Suprapubic skin (tissue), 4 donors: ENCODE data around the gene IL3.

Experiments
- POLR2A ChIP-seq, 2 donors: fragments of 450-650 bp; IDR thresholded peaks; one replicate each; pipeline ENCODE4 v1.6.1; 2017; ENCODE audit warnings: antibody characterized with exemption in 2 of 2, mild to moderate bottlenecking in 2 of 2, moderate library complexity in 2 of 2
- POLR2AphosphoS5 ChIP-seq, 3 donors: sonication (generic); formaldehyde crosslinking; IDR thresholded peaks; one replicate each; pipeline ENCODE4 v1.6.1; 2017; ENCODE audit warnings: antibody characterized with exemption in 3 of 3
- TF ChIP-seq, protein P1 (sequence below), 2 donors: fragments of 200-600 bp in 1 of 2; fragments of 450-650 bp in 1 of 2; sonication (generic) in 1 of 2; IDR thresholded peaks; one replicate each; pipeline ENCODE4 v1.5.1; 2016 to 2019; ENCODE audit warnings: antibody characterized with exemption in 2 of 2, mild to moderate bottlenecking in 1 of 2, moderate library complexity in 1 of 2

DNA sequence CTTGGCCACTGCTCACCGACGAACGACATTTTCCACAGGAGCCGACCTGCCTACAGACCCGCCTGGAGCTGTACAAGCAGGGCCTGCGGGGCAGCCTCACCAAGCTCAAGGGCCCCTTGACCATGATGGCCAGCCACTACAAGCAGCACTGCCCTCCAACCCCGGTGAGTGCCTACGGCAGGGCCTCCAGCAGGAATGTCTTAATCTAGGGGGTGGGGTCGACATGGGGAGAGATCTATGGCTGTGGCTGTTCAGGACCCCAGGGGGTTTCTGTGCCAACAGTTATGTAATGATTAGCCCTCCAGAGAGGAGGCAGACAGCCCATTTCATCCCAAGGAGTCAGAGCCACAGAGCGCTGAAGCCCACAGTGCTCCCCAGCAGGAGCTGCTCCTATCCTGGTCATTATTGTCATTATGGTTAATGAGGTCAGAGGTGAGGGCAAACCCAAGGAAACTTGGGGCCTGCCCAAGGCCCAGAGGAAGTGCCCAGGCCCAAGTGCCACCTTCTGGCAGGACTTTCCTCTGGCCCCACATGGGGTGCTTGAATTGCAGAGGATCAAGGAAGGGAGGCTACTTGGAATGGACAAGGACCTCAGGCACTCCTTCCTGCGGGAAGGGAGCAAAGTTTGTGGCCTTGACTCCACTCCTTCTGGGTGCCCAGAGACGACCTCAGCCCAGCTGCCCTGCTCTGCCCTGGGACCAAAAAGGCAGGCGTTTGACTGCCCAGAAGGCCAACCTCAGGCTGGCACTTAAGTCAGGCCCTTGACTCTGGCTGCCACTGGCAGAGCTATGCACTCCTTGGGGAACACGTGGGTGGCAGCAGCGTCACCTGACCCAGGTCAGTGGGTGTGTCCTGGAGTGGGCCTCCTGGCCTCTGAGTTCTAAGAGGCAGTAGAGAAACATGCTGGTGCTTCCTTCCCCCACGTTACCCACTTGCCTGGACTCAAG lies 14.6 kb downstream of the IL3 start:
- TF ChIP-seq, protein P1, sequence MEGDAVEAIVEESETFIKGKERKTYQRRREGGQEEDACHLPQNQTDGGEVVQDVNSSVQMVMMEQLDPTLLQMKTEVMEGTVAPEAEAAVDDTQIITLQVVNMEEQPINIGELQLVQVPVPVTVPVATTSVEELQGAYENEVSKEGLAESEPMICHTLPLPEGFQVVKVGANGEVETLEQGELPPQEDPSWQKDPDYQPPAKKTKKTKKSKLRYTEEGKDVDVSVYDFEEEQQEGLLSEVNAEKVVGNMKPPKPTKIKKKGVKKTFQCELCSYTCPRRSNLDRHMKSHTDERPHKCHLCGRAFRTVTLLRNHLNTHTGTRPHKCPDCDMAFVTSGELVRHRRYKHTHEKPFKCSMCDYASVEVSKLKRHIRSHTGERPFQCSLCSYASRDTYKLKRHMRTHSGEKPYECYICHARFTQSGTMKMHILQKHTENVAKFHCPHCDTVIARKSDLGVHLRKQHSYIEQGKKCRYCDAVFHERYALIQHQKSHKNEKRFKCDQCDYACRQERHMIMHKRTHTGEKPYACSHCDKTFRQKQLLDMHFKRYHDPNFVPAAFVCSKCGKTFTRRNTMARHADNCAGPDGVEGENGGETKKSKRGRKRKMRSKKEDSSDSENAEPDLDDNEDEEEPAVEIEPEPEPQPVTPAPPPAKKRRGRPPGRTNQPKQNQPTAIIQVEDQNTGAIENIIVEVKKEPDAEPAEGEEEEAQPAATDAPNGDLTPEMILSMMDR (IDR thresholded peaks at IDR 0.05) = no peak
- TF ChIP-seq POLR2A (IDR thresholded peaks at IDR 0.05) (no peak), POLR2AphosphoS5 (IDR thresholded peaks at IDR 0.05) (no peak)
